Pancreas (tissue), 10 donors: ENCODE results near the gene BCKDHB. TPM values are rescaled to one million over a fixed set of nuclear protein-coding genes. Genes with fewer than 3 reads are reported as not detected.

Experiments used
- ATAC-seq, 4 donors: fragments of 200-7000 bp; cut with Tn5 transposase; one replicate each; pipeline versions ENCODE4 v1.8.0 to v1.9.1; 2020; ENCODE audit warnings: mild to moderate bottlenecking in 4 of 4, moderate library complexity in 4 of 4
- DNase-seq, 6 donors: peaks; one replicate each; pipeline ENCODE4 v3.0.0-alpha.2; 2020
- FAIRE-seq: peaks from 2 replicates; lab custom pipeline; 2012; peaks lifted over from hg19 to GRCh38; lab: Jason Lieb, UNC
- H3K27ac ChIP-seq, 4 donors: fragments of 200-600 bp; sonication (generic); 1 replicate in 3 of 4; 2 replicates in 1 of 4; pipeline versions ENCODE4 v1.5.0 to v1.8.0; 2020
- H3K27me3 ChIP-seq, 4 donors: fragments of 200-600 bp; one replicate each; pipeline ENCODE4 v1.8.0; 2021
- H3K36me3 ChIP-seq, 3 donors: fragments of 200-600 bp; sonication (generic) in 1 of 3; one replicate each; pipeline versions ENCODE4 v1.5.0 to v1.8.0; 2020 to 2021
- H3K4me1 ChIP-seq, 3 donors: fragments of 200-600 bp; one replicate each; pipeline ENCODE4 v1.8.0; 2021
- H3K4me3 ChIP-seq, 4 donors: fragments of 200-600 bp; sonication (generic) in 2 of 4; one replicate each; pipeline versions ENCODE4 v1.5.0 to v1.8.0; 2020 to 2021
- H3K9me3 ChIP-seq, 4 donors: fragments of 200-600 bp; one replicate each; pipeline ENCODE4 v1.8.0; 2021
- WGBS, 2 donors: extraction: QIAGEN DNeasy Blood & Tissue Kit; methylation state at CpG; one replicate each; pipeline ENCODE4 v1.1.7; 2013; 5-methylcytosine and 5-hydroxymethylcytosine counted together
- intact Hi-C, 3 donors: fragments of 100-400 bp; cut with DNase I; formaldehyde crosslinking; loops; one replicate each; pipeline versions ENCODE4 v1.11.1 to v1.14.2; 2022
- polyA plus RNA-seq, 2 donors: library from polyadenylated mRNA; stranded (reverse); fragments of 200-250 nt; gene quantifications; one replicate each; pipeline ENCODE4 v1.2.3, GENCODE V29; 2013
- total RNA-seq, 6 donors: library from RNA; stranded (reverse); fragmentation: NEBNext Ultra II Directional in 4 of 6; extraction: Animal tissue kit (Norgen Biotek cat#: 25700) in 4 of 6; gene quantifications; one replicate each; pipeline versions ENCODE4 v1.2.1 to v1.2.4, GENCODE V29; 2021 to 2023
- TF ChIP-seq, protein P1 (sequence below), 4 donors: fragments of 200-600 bp; sonication (generic) in 3 of 4; IDR thresholded peaks; one replicate each; pipeline versions ENCODE4 v1.5.0 to v1.8.0; 2021; ENCODE audit warnings: antibody characterized with exemption in 4 of 4
- donor health status: healthy with polysubstance abuse.
- donor health status: DM: no; HTN: no; CAD: no; lungs with moderate emphysema.
- donor health status: DM: no; HTN: no; CAD: no.
- donor health status: control.
- donor health status: control.
- donor health status: Bipolar disorder and iron deficiency.
- donor health status: DM: yes; HTN: yes; CAD: no.
- donor health status: DM: no; HTN: no; CAD: no.
- donor health status: DM: no; HTN: no; CAD: no.
- donor health status: DM: yes; HTN: yes; CAD: no.

BCKDHB gene
- total and polyA plus RNA-seq, 8 donors, result 4.8 to 16.8 (median 10.5) TPM

DNA sequence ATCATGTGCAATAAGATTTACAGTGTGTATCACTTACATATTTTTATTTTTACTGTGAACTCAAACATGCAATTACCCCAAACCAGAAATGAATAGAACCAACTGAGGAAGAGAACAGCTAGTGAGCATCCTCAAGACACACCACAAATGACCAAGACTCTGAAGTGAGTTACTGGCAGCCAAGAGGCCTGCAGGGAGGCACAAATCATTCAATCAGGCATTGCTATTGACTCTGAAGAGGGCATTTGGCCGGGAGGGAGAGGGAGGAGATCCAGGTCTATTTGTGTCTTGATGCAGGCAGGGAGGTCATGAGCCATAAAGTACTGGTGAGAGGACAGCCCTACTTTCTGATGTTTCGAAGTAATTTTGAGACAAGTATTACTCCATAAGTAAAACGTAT lies 257.7 kb downstream of the BCKDHB start:
- Histone ChIP-seq H3K4me3 (no peak overlapping the region), H3K9me3 (no peaks in the 10 kb centered on the region), H3K27me3 (no peaks in the 10 kb centered on the region), H3K36me3 (no peaks in the 10 kb centered on the region), H3K4me1 (no peaks in the 10 kb centered on the region), H3K27ac (no peak overlapping the region)
- DNase-seq, result no peak
- ATAC-seq, result no peak
- WGBS, 2 donors, result 83 to 85% methylated on average over 3 of the region's 3 CpGs
- intact Hi-C loops, result no loop called here
- no peak for FAIRE-seq
- TF ChIP-seq, protein P1, sequence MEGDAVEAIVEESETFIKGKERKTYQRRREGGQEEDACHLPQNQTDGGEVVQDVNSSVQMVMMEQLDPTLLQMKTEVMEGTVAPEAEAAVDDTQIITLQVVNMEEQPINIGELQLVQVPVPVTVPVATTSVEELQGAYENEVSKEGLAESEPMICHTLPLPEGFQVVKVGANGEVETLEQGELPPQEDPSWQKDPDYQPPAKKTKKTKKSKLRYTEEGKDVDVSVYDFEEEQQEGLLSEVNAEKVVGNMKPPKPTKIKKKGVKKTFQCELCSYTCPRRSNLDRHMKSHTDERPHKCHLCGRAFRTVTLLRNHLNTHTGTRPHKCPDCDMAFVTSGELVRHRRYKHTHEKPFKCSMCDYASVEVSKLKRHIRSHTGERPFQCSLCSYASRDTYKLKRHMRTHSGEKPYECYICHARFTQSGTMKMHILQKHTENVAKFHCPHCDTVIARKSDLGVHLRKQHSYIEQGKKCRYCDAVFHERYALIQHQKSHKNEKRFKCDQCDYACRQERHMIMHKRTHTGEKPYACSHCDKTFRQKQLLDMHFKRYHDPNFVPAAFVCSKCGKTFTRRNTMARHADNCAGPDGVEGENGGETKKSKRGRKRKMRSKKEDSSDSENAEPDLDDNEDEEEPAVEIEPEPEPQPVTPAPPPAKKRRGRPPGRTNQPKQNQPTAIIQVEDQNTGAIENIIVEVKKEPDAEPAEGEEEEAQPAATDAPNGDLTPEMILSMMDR (IDR thresholded peaks at IDR 0.05), result no peak

DNA sequence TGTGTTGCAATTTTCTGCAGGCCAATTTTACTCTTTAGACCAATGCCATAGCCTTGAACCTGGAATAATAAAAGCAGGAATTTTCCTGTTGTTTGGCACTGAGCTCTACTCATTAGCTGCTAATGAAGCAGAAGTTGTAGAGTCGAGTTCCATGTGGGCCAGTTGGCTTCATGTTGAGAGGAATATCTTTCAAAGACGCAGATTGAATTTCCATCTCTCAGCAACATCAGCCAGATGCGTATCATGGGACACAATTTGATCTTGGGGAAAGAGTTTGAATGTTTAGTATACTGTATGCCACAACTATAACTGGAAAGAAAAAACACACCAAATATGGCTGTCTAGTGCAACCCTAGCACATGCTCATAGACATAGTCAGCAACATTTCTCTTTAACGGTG lies 259.6 kb downstream of the BCKDHB start:
- Histone ChIP-seq H3K4me1 (no peaks in the 10 kb centered on the region), H3K27me3 (no peaks in the 10 kb centered on the region), H3K27ac (no peak overlapping the region), H3K9me3 (no peaks in the 10 kb centered on the region), H3K36me3 (no peaks in the 10 kb centered on the region), H3K4me3 (no peak overlapping the region)
- WGBS, 2 donors, result 73 to 94% methylated on average over 4 of the region's 4 CpGs
- no peak for FAIRE-seq
- no peak for ATAC-seq
- intact Hi-C loops, result no loop called here
- no peak for DNase-seq
- TF ChIP-seq, protein P1 (IDR thresholded peaks at IDR 0.05), result no peak

DNA sequence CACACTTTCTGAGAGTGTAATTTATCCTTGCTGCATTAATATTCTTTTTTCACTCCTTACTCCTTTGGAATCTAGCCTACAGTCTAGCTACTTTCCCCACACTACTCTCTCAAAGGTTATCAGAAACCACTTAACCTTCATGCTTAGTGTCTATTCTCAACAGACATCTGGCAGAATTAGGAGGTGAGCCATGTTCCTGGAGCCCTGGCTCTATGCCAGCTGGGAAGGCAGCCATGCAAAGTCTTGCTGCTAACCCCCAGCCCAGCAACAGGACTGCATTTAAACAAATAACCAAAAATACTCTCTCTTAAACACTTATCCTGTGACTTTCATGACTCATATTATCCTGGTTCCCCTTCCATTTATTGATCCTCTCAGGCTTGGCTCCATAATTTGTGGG lies 260.2 kb downstream of the BCKDHB start:
- Histone ChIP-seq H3K4me1 (no peaks in the 10 kb centered on the region), H3K4me3 (no peak overlapping the region), H3K36me3 (no peaks in the 10 kb centered on the region), H3K27ac (no peak overlapping the region), H3K27me3 (no peaks in the 10 kb centered on the region), H3K9me3 (no peaks in the 10 kb centered on the region)
- ATAC-seq (no peak), DNase-seq (peak in 2 of 6 donors; percentile 25 to 45), FAIRE-seq (no peak)
- intact Hi-C loops, result no loop called here
- TF ChIP-seq, protein P1 (IDR thresholded peaks at IDR 0.05), result no peak

DNA sequence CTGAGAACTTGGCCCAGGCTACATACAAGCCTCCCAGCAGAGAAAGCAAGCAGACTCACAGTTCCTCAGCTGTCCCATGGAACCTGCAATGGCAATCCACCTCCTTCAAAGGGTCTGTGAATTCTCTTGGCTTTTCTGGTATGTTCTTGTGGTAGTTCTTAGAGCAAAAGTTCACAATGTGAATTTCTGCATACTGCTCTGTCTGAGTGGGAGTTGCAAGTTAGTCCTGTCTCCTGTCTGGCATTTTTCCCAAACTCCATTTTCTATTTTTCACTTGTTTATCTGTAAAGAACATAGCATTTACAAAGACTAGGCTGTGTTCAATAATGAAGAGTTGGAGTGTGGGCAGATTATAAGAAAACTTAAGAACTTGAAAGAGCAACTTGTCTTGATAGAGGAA lies 269.9 kb downstream of the BCKDHB start:
- intact Hi-C loops, result no loop called here
- no peaks in the 10 kb centered on the region for H3K4me1 ChIP-seq
- H3K36me3 ChIP-seq, result no peaks in the 10 kb centered on the region
- TF ChIP-seq, protein P1 (IDR thresholded peaks at IDR 0.05), result no peak
- ATAC-seq (no peak), DNase-seq (no peak), FAIRE-seq (no peak)
- H3K4me3 ChIP-seq, result no peak overlapping the region
- H3K27me3 ChIP-seq, result no peaks in the 10 kb centered on the region
- no peaks in the 10 kb centered on the region for H3K9me3 ChIP-seq
- no peak overlapping the region for H3K27ac ChIP-seq

DNA sequence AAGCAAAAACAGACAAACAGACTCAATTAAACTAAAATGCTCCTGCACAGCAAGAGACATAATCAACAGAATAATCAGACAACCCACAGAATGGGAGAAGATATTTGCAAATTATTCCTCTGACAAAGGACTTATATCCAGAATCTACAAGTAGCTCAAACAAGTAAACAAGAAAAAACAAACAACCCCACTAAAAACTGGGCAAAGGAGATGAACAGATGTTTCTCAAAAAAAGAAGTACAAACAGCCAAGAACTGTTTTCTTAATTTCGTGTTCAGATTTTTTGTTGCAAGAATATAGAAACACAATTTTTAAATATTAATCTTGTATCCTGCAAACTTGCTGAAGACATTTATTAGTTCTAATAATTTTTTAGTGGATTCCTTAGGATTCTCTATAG lies 274.1 kb downstream of the BCKDHB start:
- DNase-seq (no peak), ATAC-seq (no peak), FAIRE-seq (no peak)
- no peak overlapping the region for H3K27ac ChIP-seq
- H3K4me1 ChIP-seq, result no peaks in the 10 kb centered on the region
- 78 to 83% methylated on average over 1 of the region's 1 CpG for WGBS, 2 donors
- H3K36me3 ChIP-seq, result no peaks in the 10 kb centered on the region
- H3K4me3 ChIP-seq, result no peak overlapping the region
- TF ChIP-seq, protein P1 (IDR thresholded peaks at IDR 0.05), result no peak
- no peaks in the 10 kb centered on the region for H3K27me3 ChIP-seq
- intact Hi-C loops, result no loop called here
- H3K9me3 ChIP-seq, result no peaks in the 10 kb centered on the region
